ENCODE data around the gene CHIT1.
"Not testable (repeated sequence)": the region's sequence is repeated elsewhere in the genome, so short reads cannot be mapped to it uniquely, and the experiment has no call there.

CHIT1 gene

GRCh38 chr1:203244776-203245175, 15.3 kb upstream of the CHIT1 start:
- no peak for TF ChIP-seq GATA1 (IDR thresholded peaks at IDR 0.05; ENCODE audit: low read depth, low read length)
- TF ChIP-seq POLR2A (IDR thresholded peaks at IDR 0.05; ENCODE audit: low read length): no peak
- no peak for DNase-seq

GRCh38 chr1:203241708-203242107, 12.2 kb upstream of the CHIT1 start:
- DNase-seq: not testable (repeated sequence)

GRCh38 chr1:203239526-203240305, 10.2 kb upstream of the CHIT1 start:
- DNase-seq: no peak
- TF ChIP-seq POLR2A (IDR thresholded peaks at IDR 0.05; ENCODE audit: low read length): no peak
- no peak for TF ChIP-seq GATA1 (IDR thresholded peaks at IDR 0.05; ENCODE audit: low read depth, low read length)

- DNase-seq: no peak
- TF ChIP-seq GATA1 (IDR thresholded peaks at IDR 0.05; ENCODE audit: low read depth, low read length) (no peak), POLR2A (IDR thresholded peaks at IDR 0.05; ENCODE audit: low read length) (no peak)
These were observed 9.6 kb upstream of the CHIT1 start for GRCh38 chr1:203239081-203239480.

GRCh38 chr1:203238535-203238934, 9.1 kb upstream of the CHIT1 start:
- no peak for DNase-seq
- TF ChIP-seq POLR2A (IDR thresholded peaks at IDR 0.05; ENCODE audit: low read length): no peak
- TF ChIP-seq GATA1 (IDR thresholded peaks at IDR 0.05; ENCODE audit: low read depth, low read length): no peak

GRCh38 chr1:203234901-203235300, 5.4 kb upstream of the CHIT1 start:
- not testable (repeated sequence) for DNase-seq

- TF ChIP-seq POLR2A (IDR thresholded peaks at IDR 0.05; ENCODE audit: low read length) (no peak), GATA1 (IDR thresholded peaks at IDR 0.05; ENCODE audit: low read depth, low read length) (no peak)
- DNase-seq: no peak
These were observed 803 bp downstream of the CHIT1 start for GRCh38 chr1:203228670-203229069.

GRCh38 chr1:203227371-203228083, 1.9 kb downstream of the CHIT1 start:
- DNase-seq: no peak
- TF ChIP-seq POLR2A (IDR thresholded peaks at IDR 0.05; ENCODE audit: low read length): no peak
- TF ChIP-seq GATA1 (IDR thresholded peaks at IDR 0.05; ENCODE audit: low read depth, low read length): no peak

- DNase-seq: no peak
These were observed 4.4 kb downstream of the CHIT1 start for GRCh38 chr1:203225071-203225470.

GRCh38 chr1:203223012-203223775, 6.3 kb downstream of the CHIT1 start:
- no peak for TF ChIP-seq POLR2A (IDR thresholded peaks at IDR 0.05; ENCODE audit: low read length)
- no peak for TF ChIP-seq GATA1 (IDR thresholded peaks at IDR 0.05; ENCODE audit: low read depth, low read length)
- no peak for DNase-seq

More at GRCh38 chr1:203225071-203225470, 4.4 kb downstream of the CHIT1 start:
- no peak for TF ChIP-seq POLR2A (IDR thresholded peaks at IDR 0.05; ENCODE audit: low read length)
- no peak for TF ChIP-seq GATA1 (IDR thresholded peaks at IDR 0.05; ENCODE audit: low read depth, low read length)

GRCh38 chr1:203219934-203220333, 9.5 kb downstream of the CHIT1 start:
- no peak for DNase-seq
- TF ChIP-seq GATA1 (IDR thresholded peaks at IDR 0.05; ENCODE audit: low read depth, low read length) (no peak), POLR2A (IDR thresholded peaks at IDR 0.05; ENCODE audit: low read length) (no peak)

- TF ChIP-seq GATA1 (IDR thresholded peaks at IDR 0.05; ENCODE audit: low read depth, low read length): no peak
- TF ChIP-seq POLR2A (IDR thresholded peaks at IDR 0.05; ENCODE audit: low read length): no peak
- DNase-seq: no peak
These were observed 10.3 kb downstream of the CHIT1 start for GRCh38 chr1:203219171-203219570.

GRCh38 chr1:203217668-203218067, 11.8 kb downstream of the CHIT1 start:
- TF ChIP-seq GATA1 (IDR thresholded peaks at IDR 0.05; ENCODE audit: low read depth, low read length) (no peak), POLR2A (IDR thresholded peaks at IDR 0.05; ENCODE audit: low read length) (no peak)
- peak in 1 of 2 experiments; percentile 4 for DNase-seq

GRCh38 chr1:203217139-203217655, 12.3 kb downstream of the CHIT1 start:
- TF ChIP-seq POLR2A (IDR thresholded peaks at IDR 0.05; ENCODE audit: low read length): no peak
- no peak for TF ChIP-seq GATA1 (IDR thresholded peaks at IDR 0.05; ENCODE audit: low read depth, low read length)
- no peak for DNase-seq
